Measurements from ENCODE around the gene RILP. TPM values are rescaled to one million over a fixed set of nuclear protein-coding genes. Genes with fewer than 3 reads are reported as not detected.

Gene RILP
- total and polyA plus RNA-seq, 10 of the 15 experiments (the other 5 are each of a cell fraction or from before 2014, with no cell fraction given) = 0.60 to 6.1 (median 3.3) TPM; not detected in 1

- TF ChIP-seq JUND (IDR thresholded peaks at IDR 0.05; ENCODE audit: low read depth, low read length) (no peak), HDAC2 (IDR thresholded peaks at IDR 0.05) (no peak), YBX1 (IDR thresholded peaks at IDR 0.05) (no peak), SREBF2 (IDR thresholded peaks at IDR 0.05; ENCODE audit: low read length) (no peak), SUZ12 (IDR thresholded peaks at IDR 0.05; ENCODE audit: unreplicated experiment) (no peak), NKRF (conservative IDR thresholded peaks at IDR 0.05) (peak; percentile 32; the same call in 1 of the 2 replicates), TCF7 (IDR thresholded peaks at IDR 0.05; ENCODE audit: borderline replicate concordance) (no peak), TCF12 (IDR thresholded peaks at IDR 0.05; ENCODE audit: low read depth, low read length) (peak; percentile 91), TCF3 (IDR thresholded peaks at IDR 0.05; ENCODE audit: borderline replicate concordance, insufficient read depth, low read depth, low read length) (peak; percentile 96), TBL1XR1 (IDR thresholded peaks at IDR 0.05; ENCODE audit: low read depth, low read length) (0 out of 2 replicates have a peak, but pooled peaks have one; percentile 23), ETV6 (conservative IDR thresholded peaks at IDR 0.05 in 1 of 2, IDR thresholded peaks at IDR 0.05 in 1 of 2; ENCODE audit: borderline replicate concordance in 1 of 2, low read depth in 1 of 2) (no peak), ESRRA (IDR thresholded peaks at IDR 0.05; ENCODE audit: low read length) (no peak), RCOR1 (conservative IDR thresholded peaks at IDR 0.05; ENCODE audit: low read depth, low read length) (0 out of 2 replicates have a peak, but pooled peaks have one; percentile 42), CTCF (IDR thresholded peaks at IDR 0.05 in 2 of 3, conservative IDR thresholded peaks at IDR 0.05 in 1 of 3; ENCODE audit: control insufficient read depth in 2 of 3, extremely low read depth in 1 of 3, insufficient read depth in 1 of 3, low read depth in 3 of 3, low read length in 3 of 3) (peak; percentile 83 to 91 (median 89)), RUNX3 (IDR thresholded peaks at IDR 0.05; ENCODE audit: low read length) (peak; percentile 23; the same call in 1 of the 2 replicates), GATAD2B (conservative IDR thresholded peaks at IDR 0.05; ENCODE audit: low read depth) (no peak), SP1 (IDR thresholded peaks at IDR 0.05; ENCODE audit: low read depth, low read length) (no peak), IRF3 (IDR thresholded peaks at IDR 0.05) (no peak), CREM (IDR thresholded peaks at IDR 0.05; ENCODE audit: low read depth) (no peak), RAD21 (IDR thresholded peaks at IDR 0.05; ENCODE audit: insufficient read depth, low read depth, low read length) (peak; percentile 92), EP300 (IDR thresholded peaks at IDR 0.05; ENCODE audit: borderline replicate concordance in 1 of 2, control insufficient read depth in 1 of 2, low read depth in 2 of 2, low read length in 2 of 2) (no peak), WRNIP1 (IDR thresholded peaks at IDR 0.05; ENCODE audit: borderline replicate concordance, low read depth, low read length) (no peak), EED (IDR thresholded peaks at IDR 0.05; ENCODE audit: low read depth) (no peak)
Measured at GRCh38 chr17:1629504-1630310, 20.0 kb downstream of the RILP start (continued).

All from GM12878 (cell line).